Dermis microvascular lymphatic vessel endothelial cell (primary cell): ENCODE data around the gene ADGRG6. TPM values are rescaled to one million over a fixed set of nuclear protein-coding genes. Genes with fewer than 3 reads are reported as not detected.
"Not testable (repeated sequence)": the region's sequence is repeated elsewhere in the genome, so short reads cannot be mapped to it uniquely, and the experiment has no call there.

Source experiments
- DNase-seq, 2 donors: peaks; one replicate each; pipeline versions ENCODE4 v3.0.0 to v3.0.0-alpha.2; 2010; ENCODE audit warnings: low read depth in 2 of 2
- total RNA-seq: library from RNA; depleted of rRNA; stranded (reverse); fragments of >200 nt; gene quantifications from 2 replicates; pipeline ENCODE4 v1.2.1, GENCODE V29; 2014

ADGRG6 gene
- total RNA-seq, 1 donor from 2014 or later, result 3.3 TPM

DNA sequence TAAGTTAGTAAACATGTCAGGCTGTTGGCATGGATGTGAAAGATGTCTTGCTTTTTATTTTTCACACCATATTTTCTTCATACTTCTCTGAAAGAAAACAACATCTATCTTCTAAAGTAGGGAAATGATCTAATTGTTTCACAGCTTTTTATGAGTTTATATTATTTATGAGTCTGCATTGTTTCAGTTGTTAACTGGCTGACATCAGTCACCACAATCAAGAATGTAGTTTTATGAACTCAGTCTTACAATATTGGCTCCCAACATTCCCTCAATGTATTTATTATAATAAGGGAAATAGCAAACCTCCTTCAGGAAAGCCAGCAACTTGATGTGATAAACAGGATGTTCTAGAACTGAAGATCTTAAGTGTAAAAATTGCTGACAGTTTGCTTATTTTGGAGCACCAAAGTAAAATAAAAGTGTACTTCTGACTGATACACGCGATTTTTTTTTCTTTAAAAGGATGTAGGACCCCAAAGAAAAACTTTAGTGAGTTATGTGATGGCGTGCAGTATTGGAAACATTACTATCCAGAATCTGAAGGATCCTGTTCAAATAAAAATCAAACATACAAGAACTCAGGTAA, 106.0 kb downstream of the ADGRG6 start:
- peak in 1 of 2 donors; percentile 90 for DNase-seq

DNA sequence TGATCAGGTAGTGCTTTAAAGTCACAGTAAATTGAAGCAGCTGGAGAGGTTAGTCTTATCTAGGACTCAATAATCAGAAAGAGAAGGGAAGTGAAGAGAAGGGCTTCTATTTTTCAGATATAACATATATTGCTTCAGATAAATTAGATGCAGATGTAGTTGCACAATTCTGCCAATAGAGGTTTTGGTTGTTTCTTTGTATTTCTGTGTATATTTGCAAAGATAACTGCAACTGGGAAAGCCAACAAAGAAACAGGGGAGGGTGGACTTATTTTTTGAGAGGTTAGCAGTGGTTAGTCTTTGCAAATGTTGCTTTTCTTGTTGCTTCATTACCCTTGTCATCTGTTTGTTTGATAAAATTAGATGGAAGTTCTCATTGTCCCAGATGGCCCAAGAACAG, 106.6 kb downstream of the ADGRG6 start:
- no peak for DNase-seq

DNA sequence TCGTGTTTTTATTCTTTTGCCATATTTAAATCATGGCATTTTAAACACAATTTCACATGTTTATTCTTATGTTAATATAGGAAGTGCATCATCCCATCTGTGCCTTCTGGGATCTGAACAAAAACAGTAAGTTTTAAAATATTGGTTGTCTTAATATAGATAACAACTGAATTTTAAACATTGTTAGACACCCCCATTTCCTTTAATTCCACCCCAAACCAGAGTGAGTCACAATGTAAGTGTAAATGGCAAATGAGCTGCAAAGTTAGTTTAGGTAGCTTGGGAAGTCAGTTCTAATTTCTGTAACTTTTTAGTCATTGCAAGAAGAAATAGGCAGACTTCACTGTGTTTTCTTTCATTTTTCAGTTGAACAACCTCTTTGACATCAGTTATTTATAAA, 108.0 kb downstream of the ADGRG6 start:
- peak in 1 of 2 donors; percentile 29 for DNase-seq

DNA sequence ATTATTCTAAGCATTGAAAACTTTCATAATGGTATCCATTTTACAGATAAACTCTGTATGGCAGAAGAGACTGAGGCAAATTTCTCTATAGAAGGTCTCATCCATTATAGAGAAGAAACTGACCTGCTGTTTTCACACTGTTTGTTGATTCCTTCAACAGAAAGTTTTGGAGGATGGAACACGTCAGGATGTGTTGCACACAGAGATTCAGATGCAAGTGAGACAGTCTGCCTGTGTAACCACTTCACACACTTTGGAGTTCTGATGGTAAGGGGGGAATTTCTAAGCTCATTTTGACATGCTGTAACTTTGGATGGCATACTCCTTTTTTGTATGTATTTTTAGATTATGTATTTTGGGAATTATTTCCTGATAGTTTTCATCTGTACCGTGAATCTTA, 109.3 kb downstream of the ADGRG6 start:
- DNase-seq, result no peak

DNA sequence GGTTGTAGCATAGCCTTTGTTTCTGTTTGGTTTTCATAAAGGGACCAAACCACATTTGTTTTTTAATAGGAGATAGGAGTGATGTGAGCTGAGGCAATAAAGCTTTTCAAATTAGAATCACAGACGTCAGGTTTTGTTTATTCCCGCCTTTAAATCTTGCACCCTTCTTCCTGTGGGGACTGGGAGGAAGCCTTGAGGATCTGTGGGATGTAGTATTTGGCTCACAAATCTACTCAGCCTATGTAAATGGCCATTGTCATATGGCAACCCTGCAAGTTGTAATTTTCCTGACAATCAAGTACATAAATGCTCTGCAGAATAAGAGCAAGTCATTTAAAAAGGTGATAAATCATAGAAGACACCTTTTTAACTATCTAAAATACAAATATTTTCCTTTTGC, 110.4 kb downstream of the ADGRG6 start:
- peak in 1 of 2 donors; percentile 48 for DNase-seq

DNA sequence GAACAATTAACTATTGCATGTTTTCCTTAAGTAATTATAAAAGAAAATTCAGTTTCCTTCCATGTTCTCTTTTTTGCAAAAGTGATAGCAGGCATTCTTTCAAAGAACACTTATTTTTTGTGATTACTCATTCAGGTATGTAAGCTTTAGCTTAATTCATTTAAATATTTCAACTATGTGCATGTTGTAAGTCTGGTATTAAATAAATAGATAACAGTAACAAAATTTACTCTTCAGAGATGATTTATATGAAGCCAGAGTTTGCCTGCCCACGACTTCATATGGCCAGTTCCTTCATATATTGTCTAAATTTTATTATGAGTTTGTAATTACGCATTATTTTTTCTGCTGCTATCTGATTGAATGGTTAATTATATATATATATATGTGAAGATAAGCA, 110.9 kb downstream of the ADGRG6 start:
- DNase-seq, result no peak

DNA sequence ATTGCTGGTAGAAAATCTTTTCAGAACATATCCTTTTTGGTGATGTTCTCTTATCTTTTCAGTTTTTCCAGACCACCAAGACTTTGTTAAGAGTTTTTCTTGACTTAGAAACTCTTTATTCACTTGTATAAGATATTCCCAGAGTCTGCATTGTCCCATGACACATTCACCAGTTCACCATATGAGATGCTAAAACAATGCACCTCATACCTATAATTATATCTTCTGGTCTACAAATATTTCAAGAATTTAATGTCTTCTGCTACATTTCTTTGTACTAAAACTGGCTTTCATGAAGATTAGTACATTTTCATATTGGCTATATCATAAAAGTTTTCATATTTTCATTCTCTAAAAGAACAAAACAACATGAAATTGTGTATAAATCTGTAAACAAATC, 111.3 kb downstream of the ADGRG6 start:
- DNase-seq, result peak in 1 of 2 donors; percentile 25

DNA sequence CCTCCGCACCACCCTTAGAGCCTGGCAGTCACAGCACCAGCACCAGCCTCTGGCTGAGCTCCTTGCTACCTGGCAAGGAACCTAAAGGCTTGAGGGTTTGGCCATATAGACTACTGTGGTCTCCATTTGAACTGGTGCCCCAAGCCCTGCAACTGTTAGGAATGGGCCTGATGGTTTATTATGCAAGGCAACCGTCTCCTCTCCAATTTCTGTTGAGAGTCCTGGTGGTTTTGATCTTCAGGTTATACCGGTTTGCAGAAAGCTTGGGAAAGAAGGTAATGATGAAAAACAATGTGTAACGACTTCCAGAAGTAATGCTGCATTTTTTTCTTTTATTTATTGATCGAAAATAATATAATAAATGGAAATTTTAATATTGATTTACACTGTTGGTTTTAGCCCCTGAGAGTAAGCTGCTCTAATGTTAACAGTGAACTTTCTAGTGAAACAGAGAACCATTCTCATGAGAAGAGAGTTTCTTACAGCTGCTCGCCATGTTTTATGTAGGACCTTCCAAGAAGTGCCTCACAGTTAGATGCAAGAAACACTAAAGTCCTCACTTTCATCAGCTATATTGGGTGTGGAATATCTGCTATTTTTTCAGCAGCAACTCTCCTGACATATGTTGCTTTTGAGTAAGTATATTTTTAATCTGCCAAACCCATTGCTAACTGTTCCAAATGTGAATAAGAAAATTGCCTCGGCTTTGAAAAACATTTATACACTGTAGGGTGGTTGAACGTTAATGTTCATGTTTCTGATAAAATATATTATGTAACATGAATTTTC, 112.8 kb downstream of the ADGRG6 start:
- no peak for DNase-seq

DNA sequence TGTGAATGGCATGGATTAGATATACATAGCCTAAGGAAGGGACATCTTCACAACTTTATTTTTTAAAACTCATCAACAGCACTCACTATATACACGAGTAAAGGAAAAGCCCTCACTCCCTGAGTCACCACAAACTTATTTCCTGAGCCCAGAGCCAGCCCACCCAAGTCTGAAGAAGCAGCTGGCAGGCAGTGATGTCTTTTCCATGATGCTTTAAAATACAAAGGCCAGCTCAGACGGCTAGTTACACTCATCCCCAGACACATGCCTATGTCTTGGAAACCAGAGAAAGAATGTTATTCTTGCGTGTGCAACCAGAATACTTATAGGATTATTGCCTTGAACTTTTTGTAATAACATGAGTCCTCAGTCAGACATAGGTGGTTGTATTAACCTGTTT, 114.4 kb downstream of the ADGRG6 start:
- peak in 1 of 2 donors; percentile 95 for DNase-seq

DNA sequence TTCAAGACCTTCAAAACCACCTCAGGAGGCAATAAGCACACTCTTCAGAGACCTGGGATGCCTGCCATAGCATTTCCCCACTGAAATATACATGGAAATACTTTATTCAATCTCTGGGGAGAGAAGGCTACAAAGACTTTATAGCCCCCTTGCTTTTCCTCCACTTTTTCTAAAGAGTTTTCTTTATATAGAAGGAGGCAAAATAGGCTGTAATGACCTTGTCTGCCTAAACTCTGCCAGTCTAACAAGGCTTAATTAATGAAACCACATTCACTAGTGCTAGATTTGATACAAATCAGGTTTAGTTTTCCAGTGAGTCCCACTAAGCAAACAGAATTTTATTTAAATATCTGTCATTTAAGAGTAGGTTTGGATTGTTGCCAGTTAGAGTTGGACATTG, 114.9 kb downstream of the ADGRG6 start:
- no peak for DNase-seq

DNA sequence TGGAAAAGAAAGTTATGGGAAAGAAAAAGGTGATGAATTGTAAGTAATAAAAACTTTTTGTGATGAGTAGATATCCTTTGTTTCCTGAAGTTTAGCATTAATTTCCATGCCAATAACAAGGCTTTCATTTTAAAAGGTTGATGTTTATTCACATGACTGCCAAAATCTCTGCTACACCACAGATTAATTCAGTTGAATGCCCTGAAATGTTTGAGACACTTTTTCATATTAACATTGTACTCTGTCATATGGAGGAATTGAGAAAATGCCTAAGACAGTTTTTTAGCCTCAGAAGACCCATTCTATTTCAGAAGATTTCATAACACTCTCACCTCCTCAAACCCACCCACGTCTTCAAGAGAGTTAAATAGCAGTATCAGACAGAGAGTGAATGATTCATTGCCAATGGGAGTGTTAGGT, 115.5 kb downstream of the ADGRG6 start:
- no peak for DNase-seq

DNA sequence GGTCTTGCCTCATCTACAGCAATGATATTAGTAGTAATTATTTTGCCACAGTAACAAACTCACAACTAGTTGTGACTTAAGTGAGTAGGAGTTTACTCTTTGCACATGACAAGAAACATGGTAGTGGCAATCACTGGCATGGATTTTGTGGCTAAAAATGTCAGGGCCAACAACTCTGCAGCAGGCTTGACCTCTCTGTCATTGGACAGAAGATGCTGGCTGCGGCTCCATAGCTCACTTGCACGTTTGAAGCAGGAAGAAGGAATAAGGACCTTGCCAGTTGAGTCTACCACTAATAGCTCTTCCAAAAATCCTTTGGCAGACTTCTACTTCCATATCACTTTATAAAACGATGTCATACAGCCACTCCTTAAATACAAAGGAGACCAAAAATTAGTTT, 117.3 kb downstream of the ADGRG6 start:
- DNase-seq, result no peak

DNA sequence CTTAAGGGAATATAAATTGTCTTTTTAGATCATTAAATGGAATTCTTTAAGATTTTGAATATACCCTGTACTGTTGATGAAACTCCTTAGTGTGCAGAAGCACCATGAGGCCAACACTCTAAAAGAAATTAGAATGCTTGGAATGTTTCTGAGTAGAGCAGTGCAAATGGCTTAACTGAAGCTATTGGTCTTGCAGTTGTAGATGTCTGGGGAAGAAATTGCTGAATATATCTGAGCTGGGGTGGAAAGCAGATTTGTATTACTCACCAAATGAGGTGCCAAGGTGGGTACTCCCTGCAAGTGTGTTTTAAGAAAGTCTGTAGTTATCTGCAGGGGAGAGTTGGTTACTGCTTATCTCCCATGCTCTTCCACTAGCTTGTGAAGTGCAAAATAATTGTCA, 119.0 kb downstream of the ADGRG6 start:
- no peak for DNase-seq

DNA sequence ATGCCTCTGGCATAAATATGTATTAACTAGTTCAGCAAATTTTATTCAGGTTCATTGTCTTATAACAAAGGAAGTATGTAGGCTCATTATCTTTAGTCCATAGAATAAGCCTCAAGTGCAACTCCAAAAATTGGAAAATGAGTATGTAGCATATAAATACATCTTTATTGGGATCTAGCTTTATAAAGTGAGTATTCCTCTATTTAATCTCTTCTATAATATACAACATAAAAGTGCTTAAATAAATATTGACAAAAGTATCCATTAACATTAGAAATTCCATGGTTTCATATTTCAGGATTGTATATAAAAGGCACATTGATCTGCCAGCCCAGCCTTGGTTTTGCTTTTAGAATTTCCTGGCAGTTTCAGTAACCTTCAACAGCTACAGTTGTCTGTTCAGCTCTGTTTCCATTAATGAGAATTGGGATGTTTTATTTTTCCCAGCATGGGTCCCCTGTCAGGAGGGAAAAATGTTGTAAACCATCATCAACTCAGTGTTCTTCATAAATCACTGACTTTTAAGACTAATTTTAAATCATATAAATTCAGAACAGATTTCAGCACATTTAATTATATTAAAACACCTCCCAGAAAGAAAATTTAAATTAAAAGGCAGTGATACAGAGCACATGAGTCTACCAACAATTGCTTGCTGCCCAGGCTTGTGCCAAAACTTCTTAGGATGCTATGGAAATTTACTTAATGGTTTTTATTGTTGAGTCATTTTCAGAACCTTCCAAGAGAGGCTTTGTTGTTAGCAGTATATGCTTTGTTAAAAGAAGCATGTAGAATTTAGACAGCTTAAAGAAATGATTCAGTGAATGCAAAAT, 119.7 kb downstream of the ADGRG6 start:
- DNase-seq, result no peak

DNA sequence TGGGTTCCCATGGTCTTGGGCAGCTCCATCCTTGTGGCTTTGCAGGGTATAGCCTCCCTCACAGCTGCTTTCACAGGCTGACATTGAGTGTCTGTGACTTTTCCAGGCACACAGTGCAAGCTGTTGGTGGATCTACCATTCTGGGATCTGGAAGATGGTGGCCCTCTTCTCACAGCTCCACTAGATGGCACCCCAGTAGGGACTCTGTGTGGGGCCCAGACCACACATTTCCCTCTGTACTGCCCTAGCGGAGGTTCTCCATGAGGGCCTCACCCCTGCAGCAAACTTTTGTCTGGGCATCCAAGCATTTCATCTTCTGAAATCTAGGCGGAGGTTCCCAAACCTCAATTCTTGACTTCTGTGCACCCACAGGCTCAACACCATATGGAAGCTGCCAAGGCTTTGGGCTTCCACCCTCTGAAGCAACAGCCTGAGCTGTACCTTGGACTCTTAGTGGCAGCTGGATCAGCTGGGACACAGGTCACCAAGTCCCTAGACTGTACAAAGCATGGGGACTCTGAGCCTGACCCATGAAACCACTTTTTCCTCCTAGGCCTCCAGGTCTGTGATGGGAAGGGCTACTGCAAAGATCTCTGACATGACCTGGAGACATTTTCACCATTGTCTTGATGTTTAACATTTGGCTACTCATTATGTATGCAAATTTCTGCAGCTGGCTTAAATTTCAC, 124.8 kb downstream of the ADGRG6 start:
- DNase-seq, result not testable (repeated sequence)

DNA sequence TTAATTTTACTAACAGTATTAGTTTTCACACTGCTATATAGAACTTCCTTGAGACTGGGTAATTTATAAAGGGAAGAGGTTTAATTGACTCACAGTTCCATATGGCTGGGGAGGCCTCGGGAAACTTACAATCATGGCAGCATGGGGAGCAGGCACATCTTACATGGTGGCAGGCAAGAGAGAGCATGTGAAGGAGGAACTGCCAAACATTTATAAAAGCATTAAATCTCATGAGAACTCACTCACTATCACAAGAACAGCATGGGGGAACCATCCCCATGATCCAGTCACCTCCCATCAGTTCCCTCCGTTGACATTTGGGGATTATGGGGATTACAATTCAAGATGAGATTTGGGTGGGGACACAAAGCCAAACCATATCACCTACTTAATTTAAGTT, 126.7 kb downstream of the ADGRG6 start:
- not testable (repeated sequence) for DNase-seq

DNA sequence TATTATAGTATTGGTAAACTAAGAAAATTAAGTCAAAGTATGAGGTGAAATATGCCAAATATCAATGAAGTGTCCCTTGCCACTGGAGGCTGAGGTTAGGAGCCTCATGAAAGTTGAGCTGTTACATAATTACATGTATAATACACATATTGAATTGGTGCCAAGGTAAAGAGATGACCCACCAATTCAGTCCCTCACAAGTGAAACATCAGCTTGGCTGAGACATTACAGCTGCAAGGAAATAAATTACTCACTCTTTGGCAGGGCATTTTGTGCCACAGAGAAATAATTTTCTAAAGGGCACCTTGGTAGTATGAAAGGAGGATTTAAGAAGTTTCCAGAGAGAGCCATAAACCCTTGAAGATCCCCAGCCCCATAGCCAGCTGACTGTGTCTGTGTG, 127.4 kb downstream of the ADGRG6 start:
- DNase-seq, result peak in 1 of 2 donors; percentile 56

DNA sequence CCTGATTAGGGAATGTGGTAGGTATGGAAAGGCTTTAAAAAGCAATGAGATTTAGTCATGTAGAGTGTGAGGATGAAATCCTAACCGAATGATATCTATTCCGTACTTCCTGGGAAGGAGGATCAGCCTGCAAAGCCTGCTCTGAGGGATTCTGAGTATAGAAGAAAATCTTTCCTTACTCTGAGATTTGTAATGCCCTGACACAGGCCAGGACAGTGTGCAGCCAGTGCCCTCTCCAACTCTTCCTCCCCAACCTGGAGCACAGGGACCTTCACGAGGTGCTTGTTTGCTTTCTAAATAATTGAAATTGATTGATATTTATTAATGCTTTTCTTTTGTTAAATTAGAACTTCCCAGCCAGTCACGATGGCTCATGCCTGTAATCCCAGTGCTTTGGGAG, 131.6 kb downstream of the ADGRG6 start:
- DNase-seq, result no peak

DNA sequence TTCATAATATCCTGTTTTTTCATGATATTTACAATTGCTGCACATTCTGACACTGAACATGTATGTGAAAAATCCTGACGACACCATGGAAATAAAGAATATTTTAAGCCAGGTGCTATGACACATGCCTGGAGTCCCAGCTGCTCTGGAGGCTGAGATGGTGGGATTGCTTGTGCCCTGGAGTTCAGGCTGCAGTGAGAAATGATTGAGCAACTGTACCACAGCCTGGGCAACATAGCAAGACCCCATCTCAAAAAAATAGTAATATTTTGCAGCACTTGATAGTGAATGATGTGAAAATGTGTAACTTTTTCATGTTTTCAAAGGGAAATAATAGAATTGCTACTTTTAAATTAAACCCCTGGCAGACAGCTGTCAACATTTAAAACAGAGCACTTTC, 137.1 kb downstream of the ADGRG6 start:
- no peak for DNase-seq

DNA sequence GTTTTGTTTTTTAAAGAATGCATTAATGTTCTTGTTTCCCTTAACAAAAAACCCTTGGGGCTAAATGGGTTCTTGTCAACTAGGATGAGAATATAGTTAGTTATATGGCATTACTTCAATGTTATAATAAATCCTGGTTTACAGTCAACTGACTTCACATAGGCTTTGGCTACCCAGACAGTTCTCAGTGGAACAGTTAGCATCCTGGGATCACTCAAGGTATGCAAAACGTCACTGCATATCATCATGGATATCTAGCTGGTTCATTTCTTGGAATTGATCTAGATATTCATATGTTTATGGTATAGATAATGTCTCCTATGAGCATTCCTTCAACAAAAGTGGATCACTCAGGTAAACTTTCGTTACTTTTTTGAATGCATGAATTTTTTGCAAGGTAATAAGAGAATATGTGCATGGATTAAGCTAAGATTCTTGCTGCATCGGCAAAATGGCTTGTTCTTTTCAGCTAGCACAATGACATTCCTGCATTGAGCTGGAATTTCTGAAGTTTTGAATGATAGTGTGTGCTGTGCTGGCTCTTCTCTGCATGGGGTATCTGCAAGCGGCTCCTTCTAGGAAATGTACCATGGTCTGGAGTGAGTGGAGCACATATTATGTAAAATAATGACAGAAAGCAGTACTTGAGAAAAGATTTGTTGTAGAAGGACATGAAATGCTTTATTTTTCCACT, 138.9 kb downstream of the ADGRG6 start:
- DNase-seq, result no peak

DNA sequence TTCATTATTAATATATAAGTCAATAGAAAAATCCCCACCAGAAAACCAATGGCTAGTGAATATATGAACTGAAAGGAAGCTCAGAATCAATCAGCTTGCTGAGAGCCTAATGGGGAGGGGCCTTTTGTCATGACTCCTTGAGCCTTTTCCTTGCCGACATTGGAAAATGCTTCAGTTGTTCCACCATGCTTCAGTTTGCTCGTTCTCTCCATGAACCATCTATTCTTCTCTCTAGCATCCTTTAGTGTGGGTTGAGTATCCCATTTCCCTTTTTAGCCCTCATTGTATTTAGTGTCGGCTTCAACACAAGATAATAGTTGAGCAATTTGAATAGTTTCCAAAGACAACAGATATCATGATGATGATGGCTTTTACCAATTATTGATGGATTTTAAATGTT, 139.9 kb downstream of the ADGRG6 start:
- DNase-seq, result no peak
